Type B pancreatic cell (in vitro differentiated cells): ENCODE measurements around the gene SPRY1. TPM values are rescaled to one million over a fixed set of nuclear protein-coding genes. Genes with fewer than 3 reads are reported as not detected.
A peak's percentile ranks its signal among the peaks of the same experiment; 100 is the strongest.

Experiments
- DNase-seq: peaks from one replicate; pipeline ENCODE4 v3.0.0; 2021; ENCODE audit warnings: mixed read lengths; ENCODE audit not compliant: unreplicated experiment; ENCODE audit errors: extremely low spot score
- H3K27ac Mint-ChIP-seq: 2 replicates; pipeline ENCODE4 v1.8.0; 2021; ENCODE audit warnings: mild to moderate bottlenecking, mixed read lengths
- H3K27me3 Mint-ChIP-seq: 2 replicates; pipeline ENCODE4 v1.8.0; 2021; ENCODE audit warnings: mixed read lengths
- H3K36me3 Mint-ChIP-seq: 2 replicates; pipeline ENCODE4 v1.8.0; 2021; ENCODE audit warnings: mixed read lengths
- H3K4me1 Mint-ChIP-seq: one replicate; pipeline ENCODE4 v1.8.0; 2021; ENCODE audit warnings: mixed read lengths; ENCODE audit not compliant: unreplicated experiment
- H3K4me3 Mint-ChIP-seq: 2 replicates; pipeline ENCODE4 v1.8.0; 2021; ENCODE audit warnings: mild to moderate bottlenecking, mixed read lengths
- H3K9me3 Mint-ChIP-seq: 2 replicates; pipeline ENCODE4 v1.8.0; 2021; ENCODE audit warnings: mixed read lengths
- CTCF ChIP-seq: fragments of 200-600 bp; sonication (generic); conservative IDR thresholded peaks from 2 replicates; pipeline ENCODE4 v1.5.0; 2021; ENCODE audit warnings: antibody characterized with exemption, mild to moderate bottlenecking
- total RNA-seq: library from RNA; stranded (reverse); gene quantifications from 2 replicates; pipeline ENCODE4 v1.2.1, GENCODE V29; 2021; ENCODE audit warnings: low replicate concordance

The SPRY1 gene
- total RNA-seq, 1 donor from 2014 or later = 61.3 TPM

- Mint-ChIP-seq H3K4me1 (peaks cover 15% of the 10 kb centered on the region), H3K27me3 (no peaks in the 10 kb centered on the region), H3K4me3 (no peak overlapping the region), H3K27ac (no peak overlapping the region), H3K36me3 (no peaks in the 10 kb centered on the region), H3K9me3 (peaks cover 11% of the 10 kb centered on the region)
- no peak for TF ChIP-seq CTCF
- DNase-seq = no peak
These were observed 32.9 kb upstream of the SPRY1 start for GRCh38 chr4:123363729-123364128.

DNA sequence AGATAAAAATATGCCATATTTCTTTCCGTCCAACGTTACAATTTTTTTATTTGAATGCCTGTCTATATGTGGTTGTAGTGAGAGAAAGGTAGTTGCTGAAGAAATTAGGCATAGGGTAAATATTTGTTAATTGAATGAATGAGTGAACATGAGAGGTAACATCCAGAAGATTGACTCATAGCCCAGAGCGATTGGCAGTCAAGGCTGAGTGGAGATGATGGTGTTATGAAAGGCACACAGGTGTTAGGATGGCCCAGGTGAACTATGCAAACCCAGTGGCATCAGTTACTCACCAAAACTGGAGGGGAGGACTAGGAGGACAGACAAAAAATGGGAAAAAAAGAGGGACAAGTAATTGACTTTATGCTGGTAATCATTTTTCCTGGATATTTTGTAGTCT lies 31.7 kb upstream of the SPRY1 start:
- Mint-ChIP-seq H3K36me3 (no peaks in the 10 kb centered on the region), H3K27me3 (no peaks in the 10 kb centered on the region), H3K4me3 (no peak overlapping the region), H3K27ac (no peak overlapping the region), H3K4me1 (peaks cover 8% of the 10 kb centered on the region), H3K9me3 (peaks cover 7% of the 10 kb centered on the region)
- TF ChIP-seq CTCF = no peak
- no peak for DNase-seq

- peaks cover 7% of the 10 kb centered on the region for H3K9me3 Mint-ChIP-seq
- no peak overlapping the region for H3K27ac Mint-ChIP-seq
- no peaks in the 10 kb centered on the region for H3K27me3 Mint-ChIP-seq
- no peak overlapping the region for H3K4me3 Mint-ChIP-seq
- DNase-seq = no peak
- no peak for TF ChIP-seq CTCF
- no peaks in the 10 kb centered on the region for H3K36me3 Mint-ChIP-seq
- peaks cover 8% of the 10 kb centered on the region for H3K4me1 Mint-ChIP-seq
These were observed 31.2 kb upstream of the SPRY1 start for GRCh38 chr4:123365412-123365811.

- Mint-ChIP-seq H3K4me3 (no peak overlapping the region), H3K9me3 (peaks cover 7% of the 10 kb centered on the region), H3K4me1 (peaks cover 8% of the 10 kb centered on the region), H3K36me3 (no peaks in the 10 kb centered on the region), H3K27ac (peak overlapping the region; percentile 2), H3K27me3 (no peaks in the 10 kb centered on the region)
- no peak for TF ChIP-seq CTCF
- DNase-seq = no peak
These were observed 30.3 kb upstream of the SPRY1 start for GRCh38 chr4:123366144-123366748.

GRCh38 chr4:123378794-123379193 lies 17.8 kb upstream of the SPRY1 start:
- no peak for DNase-seq
- Mint-ChIP-seq H3K4me3 (no peak overlapping the region), H3K9me3 (peaks cover 8% of the 10 kb centered on the region), H3K36me3 (no peaks in the 10 kb centered on the region), H3K4me1 (peaks cover 6% of the 10 kb centered on the region), H3K27me3 (peaks cover 3% of the 10 kb centered on the region), H3K27ac (no peak overlapping the region)
- no peak for TF ChIP-seq CTCF

DNA sequence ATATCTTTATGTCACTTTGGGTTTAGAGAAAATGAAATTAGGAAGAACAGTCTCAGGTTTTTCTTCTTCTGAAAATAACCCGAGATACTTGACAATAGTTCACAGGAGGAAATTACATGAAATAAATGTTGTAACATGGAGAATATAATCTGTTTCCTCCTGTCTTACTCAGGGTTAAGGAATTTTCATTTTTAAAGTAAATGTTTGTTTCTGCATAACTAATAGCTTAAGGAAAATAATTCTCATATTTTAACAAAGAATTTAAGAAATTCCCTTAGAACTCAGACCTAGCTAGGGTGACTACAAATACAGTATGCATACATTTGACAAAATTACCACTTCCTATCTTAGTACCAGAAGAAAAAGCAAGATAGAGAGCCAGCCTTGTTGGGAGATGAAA lies 17.2 kb upstream of the SPRY1 start:
- Mint-ChIP-seq H3K4me3 (no peak overlapping the region), H3K9me3 (peaks cover 7% of the 10 kb centered on the region), H3K27me3 (peaks cover 3% of the 10 kb centered on the region), H3K4me1 (peaks cover 6% of the 10 kb centered on the region), H3K36me3 (no peaks in the 10 kb centered on the region), H3K27ac (no peak overlapping the region)
- TF ChIP-seq CTCF = no peak
- DNase-seq = no peak
